Activated naive CD4-positive, alpha-beta T cell (primary cell): Measurements from ENCODE around the gene PPP1R3G.
"Not testable (repeated sequence)": the region's sequence is repeated elsewhere in the genome, so short reads cannot be mapped to it uniquely, and the experiment has no call there.

ENCODE experiments used
- DNase-seq, 4 experiments: peaks; one replicate each; lab custom pipeline; 2025; lab: John Stamatoyannopoulos, UW

PPP1R3G gene

DNA sequence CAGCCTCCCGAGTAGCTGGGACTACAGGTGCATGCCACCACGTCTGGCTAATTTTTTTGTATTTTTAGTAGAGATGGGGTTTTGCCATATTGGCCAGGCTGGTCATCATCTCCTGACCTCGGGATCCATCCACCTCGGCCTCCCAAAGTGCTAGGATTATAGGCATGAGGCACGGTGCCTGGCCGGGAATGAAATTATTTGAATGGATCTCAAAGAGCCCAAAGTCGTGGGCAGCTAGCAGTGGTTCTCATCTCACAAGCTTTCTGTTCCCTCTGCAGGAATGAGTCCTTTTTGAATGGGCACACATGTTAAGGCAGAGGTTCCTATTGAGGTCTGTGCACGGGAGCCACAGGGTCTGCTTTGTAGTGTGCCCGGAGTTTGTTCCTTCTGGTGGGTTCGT is 34.9 kb downstream of the PPP1R3G start:
- no peak for DNase-seq

DNA sequence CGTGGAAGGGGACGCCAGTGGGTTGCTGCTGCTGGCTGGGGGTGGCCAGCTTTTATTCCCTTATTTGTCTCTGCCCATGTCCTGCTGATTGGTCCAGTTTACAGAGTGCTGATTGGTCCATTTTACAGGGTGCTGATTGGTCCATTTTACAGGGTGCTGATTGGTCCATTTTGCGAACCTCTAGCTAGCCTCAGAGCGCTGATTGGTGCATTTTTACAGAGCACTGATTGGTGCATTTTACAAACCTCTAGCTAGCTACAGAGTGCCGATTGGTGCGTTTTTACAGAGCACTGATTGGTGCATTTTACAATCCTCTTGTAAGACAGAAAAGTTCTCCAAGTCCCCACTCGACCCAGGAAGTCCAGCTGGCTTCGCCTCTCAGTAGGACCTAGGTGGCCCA is 35.4 kb downstream of the PPP1R3G start:
- DNase-seq: not testable (repeated sequence)

DNA sequence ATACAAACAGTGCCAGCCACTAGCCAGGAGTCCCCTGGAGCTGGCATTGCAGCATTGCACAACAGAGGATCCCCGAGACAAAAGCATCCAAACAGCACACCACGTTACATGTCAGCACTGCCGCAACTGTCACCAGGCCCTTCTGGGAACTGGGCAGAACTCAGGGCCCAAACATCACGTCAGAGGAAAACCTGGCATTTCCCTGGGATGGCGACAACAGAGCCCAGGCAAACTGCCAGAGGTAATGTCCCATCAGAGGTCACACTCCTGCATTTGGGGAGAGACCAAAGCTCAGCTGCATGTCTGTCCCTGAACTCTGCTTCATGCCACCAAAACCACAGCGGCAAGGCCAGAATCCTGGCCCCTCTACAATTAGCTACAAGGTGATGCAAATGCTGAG is 36.3 kb downstream of the PPP1R3G start:
- no peak for DNase-seq

DNA sequence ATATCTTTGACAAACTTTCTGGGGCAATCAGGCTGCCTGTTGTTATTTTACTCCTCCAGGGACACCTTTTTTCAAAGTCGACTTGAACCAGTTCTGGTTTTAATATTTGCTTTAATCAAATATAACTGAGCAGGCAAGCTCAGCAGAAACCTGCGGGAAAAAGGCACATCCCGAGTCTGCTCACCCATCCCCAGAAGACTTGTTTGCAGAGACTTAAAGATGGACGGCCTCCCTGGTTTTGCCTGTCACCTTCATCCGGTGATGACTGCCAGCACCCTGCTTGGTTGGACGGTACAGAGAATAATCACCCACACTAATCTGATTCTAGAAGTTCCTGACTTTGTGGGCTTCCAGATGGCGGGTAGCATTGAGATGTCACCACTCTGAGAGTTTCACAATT is 36.8 kb downstream of the PPP1R3G start:
- DNase-seq: no peak

DNA sequence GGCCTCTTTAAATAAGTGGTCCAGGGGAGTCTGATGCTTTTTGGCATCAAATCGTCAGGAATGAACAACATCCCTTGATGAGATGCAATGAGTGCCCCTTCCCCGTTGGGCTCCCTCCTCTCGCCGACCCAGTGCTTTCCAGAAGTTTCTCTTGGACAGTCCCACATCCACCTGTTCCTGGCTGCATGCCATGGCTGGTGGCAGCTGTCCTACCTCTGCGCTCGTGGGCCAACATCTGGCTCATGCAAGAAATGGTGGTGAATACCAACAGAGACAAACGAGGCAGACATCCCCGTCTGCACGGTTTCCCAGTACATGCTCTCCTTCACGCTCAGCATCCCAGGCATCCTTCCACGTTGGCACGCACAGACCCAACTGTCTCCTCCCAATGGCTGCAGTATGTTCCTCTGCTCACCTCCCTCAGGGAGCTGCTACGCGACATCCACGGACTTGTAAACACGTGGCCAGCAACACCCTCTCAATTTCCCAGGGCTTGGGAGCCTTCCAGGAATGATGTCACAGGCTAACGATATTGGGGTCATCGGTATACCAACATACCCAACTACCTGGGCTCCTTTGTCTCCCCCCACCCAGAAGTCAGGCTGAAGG is 37.5 kb downstream of the PPP1R3G start:
- no peak for DNase-seq

DNA sequence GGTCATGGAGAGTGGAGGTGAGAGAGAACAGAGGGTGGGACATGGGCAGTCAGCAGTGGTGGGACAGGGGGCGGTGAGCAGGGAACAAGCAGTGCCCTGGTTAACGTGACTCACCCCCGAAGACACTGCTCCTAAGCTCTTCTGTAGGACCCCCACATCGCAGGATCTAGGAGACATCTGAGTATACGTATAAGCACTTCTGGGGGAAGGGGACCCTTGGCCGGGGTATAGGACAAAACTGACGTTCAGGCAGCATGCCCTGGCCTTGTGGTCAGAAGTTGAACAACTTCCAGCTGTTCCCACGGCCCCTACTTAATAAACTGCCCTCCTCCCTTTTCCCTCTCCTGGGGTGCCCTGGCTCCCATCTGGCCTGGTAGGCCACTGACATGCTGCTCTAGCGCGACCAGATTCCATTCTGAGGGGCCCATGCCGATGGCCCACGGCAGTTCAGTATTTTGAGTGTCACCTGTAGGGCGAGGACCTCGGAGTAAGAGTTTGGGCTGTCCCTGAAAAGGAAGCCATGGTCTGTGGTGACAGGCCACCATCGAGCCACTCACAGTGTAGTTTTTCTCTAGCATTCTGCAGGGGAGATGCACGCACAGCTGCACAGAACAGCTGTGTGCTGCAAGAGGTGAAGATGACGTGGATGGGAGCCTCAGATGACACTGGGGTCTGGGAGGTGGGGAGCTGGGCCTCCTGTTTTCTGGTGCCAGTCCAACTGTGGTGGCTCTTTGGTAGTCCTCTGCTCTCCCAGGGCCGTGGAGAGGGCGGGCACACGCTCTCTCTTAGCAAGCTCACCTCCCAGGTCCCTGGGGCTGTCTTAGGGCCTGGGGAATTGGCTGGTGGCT is 38.4 kb downstream of the PPP1R3G start:
- no peak for DNase-seq

DNA sequence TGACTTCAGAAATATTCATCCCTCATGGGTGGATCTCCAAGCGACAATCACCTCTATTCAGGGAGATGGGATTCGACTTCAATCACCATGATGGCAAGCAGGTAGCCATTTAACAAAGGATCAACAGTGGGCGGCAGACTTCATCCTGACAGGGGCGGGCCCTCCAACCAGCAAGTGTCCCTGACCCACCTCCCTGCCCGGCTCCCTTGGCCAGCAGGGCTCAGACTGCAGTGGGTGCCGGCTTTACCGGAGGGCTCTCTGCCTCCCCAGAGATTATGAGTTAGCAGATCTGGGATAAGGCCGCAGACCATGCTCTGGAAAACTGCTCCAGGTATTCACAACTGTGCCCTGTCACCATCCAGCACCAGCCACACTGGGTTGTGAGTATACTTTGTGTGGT is 39.4 kb downstream of the PPP1R3G start:
- DNase-seq: no peak

DNA sequence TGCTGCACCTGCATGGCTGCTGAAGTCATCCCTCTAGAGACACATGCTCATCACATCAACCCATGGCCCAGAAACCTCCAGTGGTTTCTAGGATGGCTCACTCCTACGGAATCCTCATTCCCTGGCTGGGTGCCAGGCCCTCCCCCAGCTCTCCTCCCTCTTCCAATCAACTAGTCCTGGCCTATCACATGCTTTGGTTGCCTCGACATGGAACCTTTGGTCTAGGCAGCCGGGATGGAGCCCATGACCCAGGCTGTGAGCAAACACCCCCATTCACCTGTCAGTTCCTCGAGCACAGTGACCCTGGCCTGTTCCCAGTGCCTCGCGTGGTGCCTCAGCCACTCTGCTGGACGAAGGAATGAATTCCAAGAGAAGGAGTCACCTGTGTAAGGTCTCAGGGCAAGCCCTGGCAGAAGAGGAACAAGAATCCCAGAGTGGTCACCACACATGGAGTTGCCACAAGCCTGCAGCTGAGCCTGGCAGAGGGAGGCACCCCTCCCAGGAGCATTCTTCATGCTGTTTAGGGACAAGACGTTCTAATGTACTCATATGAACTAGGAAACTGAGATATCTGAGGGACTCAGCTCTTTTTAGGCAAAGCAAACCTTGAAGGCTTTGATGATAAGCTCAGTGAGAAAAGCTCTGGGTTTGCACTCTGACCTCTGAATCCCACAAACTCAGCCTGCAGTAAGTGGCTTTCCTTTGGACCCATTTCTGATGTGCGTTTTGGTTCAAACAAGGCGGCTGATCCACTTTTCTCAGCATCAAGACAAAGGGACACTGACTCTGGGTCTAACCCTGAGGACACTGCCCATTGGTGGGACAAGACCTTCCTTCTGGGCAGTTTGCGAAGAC is 40.2 kb downstream of the PPP1R3G start:
- no peak for DNase-seq

DNA sequence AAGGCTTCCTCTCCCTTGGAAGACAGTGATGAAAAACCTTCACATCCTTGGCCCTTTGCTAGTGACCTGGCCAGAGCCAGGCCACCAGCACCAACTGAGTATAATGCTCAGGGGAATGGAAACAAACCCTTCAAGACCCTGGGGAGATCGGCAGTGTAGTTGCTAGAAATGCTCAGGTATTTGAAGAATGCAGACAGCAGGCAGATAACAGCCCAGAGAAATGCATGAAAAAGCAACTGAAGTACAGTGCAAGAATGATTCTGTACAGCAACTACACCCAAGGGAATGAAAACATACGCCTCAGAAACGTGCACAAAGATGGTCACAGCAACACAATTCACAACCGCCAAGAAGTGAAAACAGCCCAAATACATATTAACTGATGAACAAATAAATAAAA is 41.1 kb downstream of the PPP1R3G start:
- DNase-seq: no peak

DNA sequence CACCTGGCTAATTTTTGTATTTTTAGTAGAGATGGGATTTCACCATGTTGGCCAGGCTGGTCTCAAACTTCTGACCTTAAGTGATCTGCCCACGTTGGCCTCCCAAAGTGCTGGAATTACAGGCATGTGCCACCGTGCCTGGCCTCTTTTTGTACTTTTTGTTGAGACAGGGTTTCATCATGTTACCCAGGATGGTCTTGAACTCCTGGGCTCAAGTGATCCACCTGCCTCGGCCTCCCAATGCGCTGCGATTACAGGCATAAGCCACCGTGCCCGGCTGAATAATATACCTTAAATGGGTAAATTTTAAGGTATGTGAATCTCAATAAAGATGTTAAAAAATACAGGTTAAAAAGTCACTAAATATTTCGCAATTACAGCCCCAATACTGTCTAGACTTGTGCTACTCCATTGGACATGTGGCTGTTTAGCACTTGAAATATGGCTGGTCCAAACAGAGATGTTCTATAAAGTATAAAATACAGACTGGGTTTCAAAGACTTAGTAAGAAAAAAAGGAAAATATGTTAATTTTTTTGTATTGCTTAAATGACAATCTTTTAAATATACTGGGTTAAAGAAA is 42.1 kb downstream of the PPP1R3G start:
- DNase-seq: no peak

DNA sequence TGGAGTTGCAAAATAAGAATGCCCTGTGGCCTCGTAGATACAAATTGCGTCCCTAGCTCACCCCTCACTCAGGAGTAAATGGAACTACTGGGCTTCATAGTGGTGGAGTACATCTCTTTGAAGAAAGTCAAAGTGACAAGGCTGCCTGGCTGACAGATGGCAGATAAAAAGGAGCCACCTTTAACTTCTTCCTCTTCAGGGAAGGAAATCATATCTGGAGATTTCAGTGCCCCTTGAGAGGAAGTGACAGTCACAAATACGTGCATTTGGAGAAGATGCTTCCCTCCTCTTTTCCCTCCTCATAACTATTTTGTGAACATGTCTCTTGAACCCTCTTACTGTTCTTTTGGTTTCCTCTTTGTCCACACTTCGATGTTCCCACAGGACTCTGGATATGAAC is 43.2 kb downstream of the PPP1R3G start:
- DNase-seq: no peak

DNA sequence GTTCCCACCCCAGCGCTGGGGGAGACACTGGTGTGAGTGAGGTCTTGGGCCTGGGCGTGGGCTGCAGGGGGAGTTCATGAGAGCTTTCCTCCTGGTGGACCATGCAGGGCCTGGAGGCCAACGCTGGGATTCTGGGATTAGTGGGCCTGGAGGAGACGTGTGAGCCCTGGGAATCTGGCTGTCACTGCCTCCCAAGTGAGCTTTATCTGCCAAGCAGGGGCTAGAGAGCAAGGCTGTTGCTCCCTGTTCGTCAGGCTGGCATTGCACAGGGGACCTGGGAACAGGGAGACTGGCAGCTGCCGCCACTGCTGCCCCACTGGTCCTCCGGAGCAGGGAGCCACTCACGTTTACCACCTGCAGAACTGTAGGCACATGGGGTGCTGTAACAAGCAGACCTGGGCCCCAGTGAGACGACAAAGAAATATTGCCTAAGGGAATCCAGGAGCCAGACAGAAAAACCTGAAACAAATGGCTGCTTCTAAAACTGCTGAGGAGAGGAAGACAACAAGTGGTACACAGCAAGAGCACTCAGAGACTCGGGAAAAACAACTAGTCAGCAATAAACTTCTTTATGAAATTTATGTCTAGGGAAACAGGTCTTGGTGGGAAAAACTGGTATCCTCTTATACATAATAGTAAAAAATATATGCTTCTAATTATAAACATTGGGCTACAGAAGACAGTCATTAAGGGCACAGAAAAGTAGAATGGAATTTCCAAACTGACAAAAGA is 45.2 kb downstream of the PPP1R3G start:
- DNase-seq: no peak

DNA sequence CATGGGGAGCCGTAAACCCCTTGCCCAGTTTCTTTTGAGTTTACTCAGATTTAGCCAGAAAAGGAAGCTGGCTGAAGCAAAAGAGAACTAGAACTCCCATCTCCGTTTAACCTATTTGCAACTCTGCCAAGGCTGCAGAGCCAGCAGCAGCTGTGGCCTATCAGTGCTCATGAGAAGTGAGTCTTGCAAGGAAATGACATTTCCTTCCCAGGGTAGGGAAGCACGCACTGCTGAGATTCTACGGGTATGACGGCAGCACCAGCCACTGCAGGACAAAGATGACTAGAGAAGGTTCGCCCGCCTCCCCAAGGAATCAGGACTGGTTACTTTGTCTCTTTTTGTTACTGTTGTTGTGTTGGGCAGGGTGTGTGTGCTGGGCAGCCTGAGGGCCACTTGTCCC is 47.6 kb downstream of the PPP1R3G start:
- DNase-seq: no peak

DNA sequence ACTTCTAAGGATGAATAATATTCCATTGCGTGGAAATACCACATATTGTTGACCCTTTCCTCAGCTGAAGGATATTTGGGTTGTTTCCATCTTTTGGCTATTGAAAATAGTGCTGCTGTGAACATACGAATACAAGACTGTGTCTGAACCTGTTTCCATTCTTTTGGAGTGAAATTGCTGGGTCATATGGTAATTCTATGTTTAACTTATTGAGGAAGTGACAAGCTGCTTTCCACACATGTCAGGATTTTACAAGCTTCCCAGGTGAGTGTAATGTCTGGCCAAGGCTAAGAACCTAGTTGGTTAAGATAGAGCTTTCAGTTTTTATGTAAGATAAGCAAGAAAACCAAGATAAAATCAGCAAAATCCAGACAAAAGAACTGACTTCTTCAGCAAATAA is 48.8 kb downstream of the PPP1R3G start:
- DNase-seq: no peak

DNA sequence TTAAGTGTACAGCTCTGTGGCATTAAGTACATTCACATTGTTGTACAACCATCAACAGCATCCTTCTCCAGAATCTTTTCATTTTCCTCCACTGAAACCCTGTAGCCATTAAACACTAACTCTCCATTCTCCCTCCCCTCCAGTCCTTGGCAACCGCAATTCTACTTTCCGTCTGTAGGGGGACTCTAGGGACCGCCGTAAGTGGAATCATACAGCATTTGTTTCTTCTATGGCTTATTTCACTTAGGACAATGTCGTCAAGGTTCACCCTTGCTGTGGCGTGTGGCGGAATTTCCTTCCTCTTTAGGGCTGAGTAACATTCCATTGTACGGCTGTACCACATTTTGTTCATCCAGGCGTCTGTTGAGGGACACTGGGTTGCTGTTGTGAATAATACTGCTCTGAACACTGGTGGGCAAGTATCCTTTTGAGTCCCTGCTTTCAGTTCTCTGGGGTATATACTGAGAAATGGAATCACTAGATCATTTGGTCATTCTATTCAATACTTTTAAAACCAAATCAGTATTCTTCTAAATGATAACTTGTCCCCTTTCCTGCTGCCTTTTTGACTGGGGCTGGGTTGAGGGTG is 50.7 kb downstream of the PPP1R3G start:
- DNase-seq: peak in 2 of 4 experiments; percentile 3 to 22

DNA sequence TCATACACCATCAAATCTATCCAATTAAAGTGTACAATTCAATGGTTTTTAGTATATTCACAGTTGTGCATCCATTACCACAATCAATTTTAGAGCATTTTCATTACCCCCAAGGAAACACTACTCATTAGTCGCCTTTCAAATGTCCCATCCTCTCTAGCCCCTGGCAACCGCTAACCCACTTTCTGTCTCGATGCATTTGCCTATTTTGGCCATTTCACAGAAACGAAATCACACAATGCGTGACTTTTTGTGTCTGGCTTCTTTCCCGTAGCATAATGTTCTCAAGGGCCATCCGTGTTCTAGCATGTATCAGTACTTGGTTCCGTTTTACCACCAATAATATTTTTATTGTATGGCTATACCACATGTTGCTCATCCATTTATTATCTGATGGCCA is 51.7 kb downstream of the PPP1R3G start:
- DNase-seq: no peak
